Esophagus muscularis mucosa (tissue), 4 donors: ENCODE measurements around the gene ZNF516. TPM values are rescaled to one million over a fixed set of nuclear protein-coding genes. Genes with fewer than 3 reads are reported as not detected.
A peak's percentile ranks its signal among the peaks of the same experiment; 100 is the strongest.

Experiments used
- DNase-seq: peaks from one replicate; pipeline ENCODE4 v3.0.0-alpha.2; 2017; ENCODE audit errors: extremely low spot score
- H3K27ac ChIP-seq, 4 donors: fragments of 200-600 bp; sonication (generic); replicated peaks in 1 of 4; 1 replicate in 3 of 4; 2 replicates in 1 of 4; pipeline ENCODE4 v1.5.1; 2016 to 2019; ENCODE audit warnings: mild to moderate bottlenecking in 1 of 4
- H3K27me3 ChIP-seq, 4 donors: fragments of 200-600 bp; sonication (generic); one replicate each; pipeline versions ENCODE4 v1.5.1 to v1.6.0; 2016 to 2019
- H3K36me3 ChIP-seq, 4 donors: fragments of 200-600 bp; sonication (generic); one replicate each; pipeline ENCODE4 v1.5.1; 2016 to 2019
- H3K4me1 ChIP-seq, 4 donors: fragments of 200-600 bp; sonication (generic); one replicate each; pipeline ENCODE4 v1.5.1; 2016 to 2019
- H3K4me3 ChIP-seq, 4 donors: fragments of 200-600 bp; sonication (generic); 1 replicate in 2 of 4; 2 replicates in 2 of 4; pipeline ENCODE4 v1.5.1; 2016 to 2019; ENCODE audit warnings: mild to moderate bottlenecking in 4 of 4, moderate library complexity in 1 of 4
- H3K9me3 ChIP-seq, 4 donors: fragments of 200-600 bp; sonication (generic); 1 replicate in 3 of 4; 2 replicates in 1 of 4; pipeline ENCODE4 v1.5.1; 2016 to 2019
- EP300 ChIP-seq: sonication (generic); formaldehyde crosslinking; IDR thresholded peaks from one replicate; pipeline ENCODE4 v1.6.1; 2017; ENCODE audit warnings: antibody characterized with exemption
- POLR2A ChIP-seq: fragments of 450-650 bp; IDR thresholded peaks from one replicate; pipeline ENCODE4 v1.6.1; 2017; ENCODE audit warnings: antibody characterized with exemption, moderate library complexity, mild to moderate bottlenecking, low read depth
- POLR2AphosphoS5 ChIP-seq, 2 donors: sonication (generic); formaldehyde crosslinking; IDR thresholded peaks; one replicate each; pipeline ENCODE4 v1.6.1; 2017; ENCODE audit warnings: antibody characterized with exemption in 2 of 2
- WGBS: methylation state at CpG from one replicate; pipeline ENCODE4 v1.1.5; 2018; 5-methylcytosine and 5-hydroxymethylcytosine counted together
- intact Hi-C: fragments of 100-400 bp; cut with DNase I; formaldehyde crosslinking; loops from one replicate; pipeline ENCODE4 v1.15.1; 2023
- total RNA-seq, 4 donors: library from RNA; depleted of rRNA; stranded (reverse); fragments of >200 nt; gene quantifications; one replicate each; pipeline versions ENCODE4 v1.1.0 to v1.2.1, GENCODE V29; 2016
- TF ChIP-seq, protein P1 (sequence below), 3 experiments: fragments of 200-600 bp in 2 of 3; fragments of 450-650 bp in 1 of 3; sonication (generic) in 2 of 3; IDR thresholded peaks; one replicate each; pipeline ENCODE4 v1.5.1; 2017 to 2019; ENCODE audit warnings: antibody characterized with exemption in 3 of 3, mild to moderate bottlenecking in 2 of 3, moderate library complexity in 1 of 3

The ZNF516 gene
- total RNA-seq, 4 donors from 2014 or later: 28.5 to 44.9 (median 35.8) TPM

DNA sequence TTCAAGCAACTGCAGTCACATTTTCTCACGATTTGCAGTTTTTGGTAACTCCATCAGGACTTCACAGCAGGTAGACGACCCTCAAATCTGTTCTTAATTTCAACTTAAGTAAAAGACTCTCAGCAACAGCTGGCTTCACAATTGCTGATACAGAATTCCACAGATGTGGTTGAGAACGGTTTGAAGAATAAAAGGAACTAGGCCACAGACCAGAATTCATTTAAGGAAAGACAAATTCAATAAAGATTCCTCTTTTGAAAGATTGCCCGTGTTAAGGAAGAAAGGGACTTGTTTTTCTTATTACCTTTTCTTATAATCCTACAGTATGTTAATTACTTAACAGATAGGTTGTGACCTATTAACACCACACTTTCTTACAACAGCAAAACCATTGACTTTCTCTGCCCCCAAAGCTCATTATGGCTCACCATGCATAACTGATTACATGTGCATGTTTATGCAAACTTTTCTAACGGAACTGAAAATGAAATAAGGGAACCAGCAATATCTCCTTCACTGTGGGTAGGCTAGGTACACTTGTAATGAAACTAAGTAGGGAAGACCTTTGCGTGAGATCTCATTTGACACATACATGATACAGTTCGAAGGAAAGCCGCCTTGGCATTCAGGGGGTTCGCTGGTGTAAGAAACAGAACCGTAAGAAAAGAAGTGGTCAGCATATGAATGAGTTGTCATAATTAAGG, 4.7 kb upstream of the ZNF516 start:
- intact Hi-C loops: loop anchor here (5.0 to 10.0 kb wide), 3 partner anchors 102 to 195 kb away; no protein-coding TSS in a partner anchor
- 61% methylated on average over 10 of the region's 10 CpGs for WGBS
- Histone ChIP-seq H3K4me3 (no peak overlapping the region), H3K36me3 (no peaks in the 10 kb centered on the region), H3K27me3 (no peaks in the 10 kb centered on the region), H3K9me3 (no peaks in the 10 kb centered on the region), H3K4me1 (peaks cover 0 to 17% (median 7%) of the 10 kb centered on the region in 4 donors), H3K27ac (no peak overlapping the region)
- no peak for TF ChIP-seq POLR2AphosphoS5 (IDR thresholded peaks at IDR 0.05)
- TF ChIP-seq, protein P1, sequence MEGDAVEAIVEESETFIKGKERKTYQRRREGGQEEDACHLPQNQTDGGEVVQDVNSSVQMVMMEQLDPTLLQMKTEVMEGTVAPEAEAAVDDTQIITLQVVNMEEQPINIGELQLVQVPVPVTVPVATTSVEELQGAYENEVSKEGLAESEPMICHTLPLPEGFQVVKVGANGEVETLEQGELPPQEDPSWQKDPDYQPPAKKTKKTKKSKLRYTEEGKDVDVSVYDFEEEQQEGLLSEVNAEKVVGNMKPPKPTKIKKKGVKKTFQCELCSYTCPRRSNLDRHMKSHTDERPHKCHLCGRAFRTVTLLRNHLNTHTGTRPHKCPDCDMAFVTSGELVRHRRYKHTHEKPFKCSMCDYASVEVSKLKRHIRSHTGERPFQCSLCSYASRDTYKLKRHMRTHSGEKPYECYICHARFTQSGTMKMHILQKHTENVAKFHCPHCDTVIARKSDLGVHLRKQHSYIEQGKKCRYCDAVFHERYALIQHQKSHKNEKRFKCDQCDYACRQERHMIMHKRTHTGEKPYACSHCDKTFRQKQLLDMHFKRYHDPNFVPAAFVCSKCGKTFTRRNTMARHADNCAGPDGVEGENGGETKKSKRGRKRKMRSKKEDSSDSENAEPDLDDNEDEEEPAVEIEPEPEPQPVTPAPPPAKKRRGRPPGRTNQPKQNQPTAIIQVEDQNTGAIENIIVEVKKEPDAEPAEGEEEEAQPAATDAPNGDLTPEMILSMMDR (IDR thresholded peaks at IDR 0.05): no peak
- no peak for TF ChIP-seq EP300
- no peak for TF ChIP-seq POLR2A
- no peak for DNase-seq

DNA sequence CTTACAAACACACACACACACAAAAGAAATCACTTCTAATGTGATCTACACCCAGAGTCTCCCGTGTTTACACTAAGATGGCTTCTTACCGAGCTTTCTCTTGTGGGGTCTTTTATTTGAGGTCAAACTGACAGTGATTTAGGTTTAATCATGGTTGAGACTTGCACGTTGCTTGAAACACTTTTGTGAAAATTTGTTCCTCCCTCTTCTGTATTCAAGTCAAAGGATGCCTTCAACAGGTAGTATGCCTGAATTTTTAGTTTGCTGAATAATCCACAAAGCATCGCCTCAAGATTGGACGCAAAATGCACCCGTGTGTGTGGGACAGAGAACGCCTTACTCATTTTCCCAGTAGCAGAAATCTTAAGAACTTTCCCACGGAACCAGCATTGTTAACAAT, 4.0 kb upstream of the ZNF516 start:
- H3K27me3 ChIP-seq: no peaks in the 10 kb centered on the region
- intact Hi-C loops: loop anchor here (5.0 to 10.0 kb wide), 2 partner anchors 102 to 116 kb away; no protein-coding TSS in a partner anchor

DNA sequence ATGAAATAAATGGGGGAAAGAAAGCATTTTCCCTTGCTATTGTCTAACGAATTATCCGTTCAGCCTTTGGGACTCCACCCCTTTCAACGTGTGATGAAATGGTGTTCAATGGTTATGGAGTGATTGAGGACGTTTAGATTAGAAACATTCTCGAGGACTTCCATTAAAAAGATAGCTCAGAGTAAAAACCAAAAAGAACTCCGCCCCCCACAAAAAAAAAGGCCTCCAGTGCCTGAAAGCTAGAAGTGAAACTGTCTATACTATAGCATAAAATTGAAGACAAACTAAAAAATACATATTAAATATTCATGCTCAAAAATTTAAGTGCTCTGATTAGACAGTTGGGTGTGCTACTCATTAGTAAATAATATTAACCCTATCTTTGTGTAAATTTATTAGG, 3.0 kb upstream of the ZNF516 start:
- no peak for DNase-seq
- Histone ChIP-seq H3K4me1 (peaks cover 0 to 27% (median 13%) of the 10 kb centered on the region in 4 donors), H3K9me3 (no peaks in the 10 kb centered on the region), H3K36me3 (no peaks in the 10 kb centered on the region), H3K4me3 (no peak overlapping the region), H3K27ac (no peak overlapping the region), H3K27me3 (no peaks in the 10 kb centered on the region)
- intact Hi-C loops: loop anchor here (5.0 to 10.0 kb wide), 2 partner anchors 101 to 117 kb away; no protein-coding TSS in a partner anchor
- 26% methylated on average over 6 of the region's 6 CpGs for WGBS
- TF ChIP-seq, protein P1 (IDR thresholded peaks at IDR 0.05): no peak
- TF ChIP-seq POLR2A: no peak
- TF ChIP-seq EP300: no peak
- no peak for TF ChIP-seq POLR2AphosphoS5 (IDR thresholded peaks at IDR 0.05)

More for the DNA sequence above, 4.0 kb upstream of the ZNF516 start:
- H3K36me3 ChIP-seq: no peaks in the 10 kb centered on the region
- no peak overlapping the region for H3K27ac ChIP-seq
- no peak overlapping the region for H3K4me3 ChIP-seq
- 82% methylated on average over 8 of the region's 8 CpGs for WGBS
- no peak for DNase-seq
- H3K4me1 ChIP-seq: peaks cover 0 to 22% (median 7%) of the 10 kb centered on the region in 4 donors
- no peaks in the 10 kb centered on the region for H3K9me3 ChIP-seq
- TF ChIP-seq EP300 (no peak), POLR2A (no peak), POLR2AphosphoS5 (IDR thresholded peaks at IDR 0.05) (no peak)
- TF ChIP-seq, protein P1 (IDR thresholded peaks at IDR 0.05): no peak

DNA sequence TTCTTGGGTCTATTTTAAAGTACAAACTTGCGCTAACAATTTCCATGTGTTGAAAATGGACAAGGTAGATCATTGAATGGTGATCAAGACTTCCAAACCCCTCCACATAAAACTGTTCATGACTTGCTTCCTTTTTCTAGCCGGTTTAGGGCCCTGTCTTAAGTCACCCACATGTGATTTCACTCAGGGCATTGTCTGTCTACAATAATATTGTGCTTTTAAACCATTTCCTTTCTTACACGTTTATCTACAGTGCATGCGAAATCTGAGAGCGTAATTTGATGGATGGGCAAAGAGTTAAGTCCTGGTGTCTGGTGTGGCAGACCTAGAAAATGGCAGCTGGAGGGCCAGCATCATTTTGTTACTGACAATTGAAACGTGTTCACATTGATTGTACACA, 2.0 kb upstream of the ZNF516 start:
- intact Hi-C loops: loop anchor here (5.0 to 10.0 kb wide), 2 partner anchors 100 to 118 kb away; no protein-coding TSS in a partner anchor
- no peaks in the 10 kb centered on the region for H3K9me3 ChIP-seq

More for the DNA sequence above, 2.0 kb upstream of the ZNF516 start:
- no peaks in the 10 kb centered on the region for H3K36me3 ChIP-seq
- WGBS: 61% methylated on average over 6 of the region's 6 CpGs
- TF ChIP-seq EP300 (no peak), POLR2AphosphoS5 (IDR thresholded peaks at IDR 0.05) (no peak), POLR2A (no peak)
- TF ChIP-seq, protein P1 (IDR thresholded peaks at IDR 0.05): no peak
- H3K4me1 ChIP-seq: peaks cover 0 to 27% (median 13%) of the 10 kb centered on the region in 4 donors
- H3K27ac ChIP-seq: peak overlapping the region; percentile 78 to 86 (median 82)
- no peak for DNase-seq
- no peaks in the 10 kb centered on the region for H3K27me3 ChIP-seq
- H3K4me3 ChIP-seq: no peak overlapping the region
